CD8-positive, alpha-beta memory T cell (primary cell): ENCODE results near the gene CREG2. TPM values are rescaled to one million over a fixed set of nuclear protein-coding genes. Genes with fewer than 3 reads are reported as not detected.
A peak's percentile ranks its signal among the peaks of the same experiment; 100 is the strongest.

ENCODE experiments used
- CTCF ChIA-PET: fragments of 350-600 bp; sonication (Branson Sonifier 250); formaldehyde crosslinking; loops from one replicate; lab custom pipeline; 2021; ENCODE audit warnings: antibody characterized with exemption; lab: Charles Lee
- POLR2A ChIA-PET: fragments of 350-600 bp; sonication (Branson Sonifier 250); formaldehyde crosslinking; loops from one replicate; lab custom pipeline; 2021; ENCODE audit warnings: antibody characterized with exemption; lab: Charles Lee
- DNase-seq, 5 donors: peaks; one replicate each; pipeline versions ENCODE4 v3.0.0 to v3.0.0-alpha.2; 2020 to 2022; ENCODE audit warnings: mixed read lengths in 1 of 5
- H3K27ac ChIP-seq: one replicate; pipeline ENCODE4 v1.7.0; 2013; ENCODE audit warnings: low read depth, mild to moderate bottlenecking, low read length, moderate library complexity
- H3K27me3 ChIP-seq: 2 replicates; pipeline ENCODE4 v1.7.0; 2013; ENCODE audit warnings: low read length, mild to moderate bottlenecking; ENCODE audit not compliant: insufficient read depth, poor library complexity, severe bottlenecking
- H3K36me3 ChIP-seq: 2 replicates; pipeline ENCODE4 v1.7.0; 2013; ENCODE audit warnings: mild to moderate bottlenecking, low read length, moderate library complexity; ENCODE audit not compliant: insufficient read depth
- H3K4me1 ChIP-seq: 2 replicates; pipeline ENCODE4 v1.7.0; 2013; ENCODE audit warnings: mild to moderate bottlenecking, low read length, moderate library complexity; ENCODE audit not compliant: insufficient read depth
- H3K4me3 ChIP-seq: 2 replicates; pipeline ENCODE4 v1.7.0; 2013; ENCODE audit warnings: mild to moderate bottlenecking, low read length
- H3K9me3 ChIP-seq: 2 replicates; pipeline ENCODE4 v1.7.0; 2013; ENCODE audit warnings: mild to moderate bottlenecking, low read length
- H3K27ac Mint-ChIP-seq, 8 donors: one replicate each; pipeline ENCODE4 v1.8.0; 2020 to 2021; ENCODE audit warnings: mixed read lengths in 8 of 8, mild to moderate bottlenecking in 6 of 8, inconsistent platforms in 3 of 8, moderate library complexity in 3 of 8
- H3K27me3 Mint-ChIP-seq, 2 donors: one replicate each; pipeline ENCODE4 v1.8.0; 2020 to 2021; ENCODE audit warnings: mixed read lengths in 2 of 2, mild to moderate bottlenecking in 1 of 2, moderate library complexity in 1 of 2
- H3K36me3 Mint-ChIP-seq, 3 donors: one replicate each; pipeline ENCODE4 v1.8.0; 2020 to 2021; ENCODE audit warnings: mixed read lengths in 3 of 3, inconsistent platforms in 1 of 3, mild to moderate bottlenecking in 1 of 3
- H3K4me1 Mint-ChIP-seq, 3 donors: one replicate each; pipeline ENCODE4 v1.8.0; 2020 to 2021; ENCODE audit warnings: mixed read lengths in 3 of 3, inconsistent platforms in 1 of 3, mild to moderate bottlenecking in 1 of 3
- H3K4me3 Mint-ChIP-seq, 7 donors: one replicate each; pipeline ENCODE4 v1.8.0; 2020 to 2021; ENCODE audit warnings: mixed read lengths in 7 of 7, mild to moderate bottlenecking in 6 of 7, moderate library complexity in 4 of 7, inconsistent platforms in 2 of 7
- H3K9me3 Mint-ChIP-seq, 5 donors: one replicate each; pipeline ENCODE4 v1.8.0; 2020 to 2022; ENCODE audit warnings: mixed read lengths in 5 of 5, mild to moderate bottlenecking in 3 of 5, moderate library complexity in 2 of 5, inconsistent platforms in 1 of 5
- polyA plus RNA-seq: library from polyadenylated mRNA; unstranded; fragments of 300-500 nt; fragmentation: Illumina TruSeq; gene quantifications from one replicate; pipeline ENCODE4 v1.2.3, GENCODE V29; 2021
- total RNA-seq, 2 experiments: library from RNA; stranded (reverse); gene quantifications; one replicate each; pipeline ENCODE4 v1.2.3, GENCODE V29; 2021

Gene CREG2
- total and polyA plus RNA-seq, 3 experiments from 2014 or later, result not detected

- Mint-ChIP-seq H3K4me1 (no peaks in the 10 kb centered on the region), H3K9me3 (no peaks in the 10 kb centered on the region), H3K4me3 (no peak overlapping the region), H3K36me3 (peaks cover 0 to 6% (median 2%) of the 10 kb centered on the region in 3 donors), H3K27ac (no peak overlapping the region), H3K27me3 (peaks cover 1 to 9% of the 10 kb centered on the region in 2 donors)
- no peak for DNase-seq
- CTCF ChIA-PET, result interaction anchor here (1.4 kb wide), 1 partner anchor 10 kb away, joined by 3 read pairs; no protein-coding TSS in a partner anchor
- Histone ChIP-seq H3K4me3 (no peak overlapping the region), H3K4me1 (no peaks in the 10 kb centered on the region), H3K36me3 (no peaks in the 10 kb centered on the region), H3K9me3 (no peaks in the 10 kb centered on the region), H3K27ac (no peak overlapping the region), H3K27me3 (no peaks in the 10 kb centered on the region)
- POLR2A ChIA-PET, result no interaction called here
Measured at GRCh38 chr2:101428422-101429176, 41.3 kb upstream of the CREG2 start.

GRCh38 chr2:101427743-101428142 is 40.4 kb upstream of the CREG2 start:
- no peaks in the 10 kb centered on the region for H3K4me1 ChIP-seq
- no peaks in the 10 kb centered on the region for H3K9me3 Mint-ChIP-seq
- no peak overlapping the region for H3K4me3 ChIP-seq
- DNase-seq, result no peak
- no peak overlapping the region for H3K27ac Mint-ChIP-seq
- no peaks in the 10 kb centered on the region for H3K4me1 Mint-ChIP-seq
- ChIA-PET CTCF (no interaction called here), POLR2A (no interaction called here)
- H3K4me3 Mint-ChIP-seq, result no peak overlapping the region
- no peak overlapping the region for H3K27ac ChIP-seq
- H3K27me3 ChIP-seq, result no peaks in the 10 kb centered on the region
- peaks cover 0 to 8% (median 2%) of the 10 kb centered on the region in 3 donors for H3K36me3 Mint-ChIP-seq
- no peaks in the 10 kb centered on the region for H3K36me3 ChIP-seq
- H3K27me3 Mint-ChIP-seq, result peaks cover 1 to 9% of the 10 kb centered on the region in 2 donors
- H3K9me3 ChIP-seq, result no peaks in the 10 kb centered on the region

- Mint-ChIP-seq H3K4me1 (no peaks in the 10 kb centered on the region), H3K27me3 (peaks cover 1 to 9% of the 10 kb centered on the region in 2 donors), H3K9me3 (no peaks in the 10 kb centered on the region), H3K4me3 (no peak overlapping the region), H3K36me3 (peaks cover 0 to 8% (median 2%) of the 10 kb centered on the region in 3 donors), H3K27ac (no peak overlapping the region)
- ChIA-PET POLR2A (no interaction called here), CTCF (no interaction called here)
- H3K4me1 ChIP-seq, result no peaks in the 10 kb centered on the region
- H3K27me3 ChIP-seq, result no peaks in the 10 kb centered on the region
- no peaks in the 10 kb centered on the region for H3K9me3 ChIP-seq
- no peak overlapping the region for H3K27ac ChIP-seq
- DNase-seq, result no peak
- H3K36me3 ChIP-seq, result no peaks in the 10 kb centered on the region
- no peak overlapping the region for H3K4me3 ChIP-seq
Measured at GRCh38 chr2:101427240-101427639, 39.9 kb upstream of the CREG2 start.

DNA sequence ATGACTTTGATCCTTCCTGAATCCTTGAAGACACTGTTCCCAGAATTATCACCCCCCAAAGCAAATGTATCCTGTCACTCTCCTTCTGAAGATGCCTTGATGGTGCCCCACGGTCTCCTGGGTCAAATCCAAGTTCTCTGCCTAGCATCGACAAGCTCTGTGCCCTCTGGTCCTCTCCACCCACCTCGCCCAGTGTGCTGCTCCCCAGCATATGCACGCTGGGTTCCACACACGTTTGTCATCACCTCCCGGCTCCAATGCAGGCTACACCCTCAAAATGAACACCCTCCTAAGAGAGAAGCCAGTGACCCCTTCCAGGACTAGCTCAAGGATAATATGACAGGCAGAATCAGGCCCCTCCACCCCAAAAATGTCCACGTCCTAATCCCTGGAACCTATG is 39.5 kb upstream of the CREG2 start:
- Mint-ChIP-seq H3K9me3 (no peaks in the 10 kb centered on the region), H3K4me1 (no peaks in the 10 kb centered on the region), H3K4me3 (no peak overlapping the region), H3K27me3 (peaks cover 1 to 9% of the 10 kb centered on the region in 2 donors), H3K36me3 (peaks cover 0 to 8% (median 2%) of the 10 kb centered on the region in 3 donors), H3K27ac (peak overlapping the region in 1 of 8 donors; percentile 2)
- Histone ChIP-seq H3K9me3 (no peaks in the 10 kb centered on the region), H3K27ac (no peak overlapping the region), H3K36me3 (no peaks in the 10 kb centered on the region), H3K4me3 (no peak overlapping the region), H3K4me1 (no peaks in the 10 kb centered on the region), H3K27me3 (no peaks in the 10 kb centered on the region)
- ChIA-PET CTCF (no interaction called here), POLR2A (no interaction called here)
- no peak for DNase-seq

DNA sequence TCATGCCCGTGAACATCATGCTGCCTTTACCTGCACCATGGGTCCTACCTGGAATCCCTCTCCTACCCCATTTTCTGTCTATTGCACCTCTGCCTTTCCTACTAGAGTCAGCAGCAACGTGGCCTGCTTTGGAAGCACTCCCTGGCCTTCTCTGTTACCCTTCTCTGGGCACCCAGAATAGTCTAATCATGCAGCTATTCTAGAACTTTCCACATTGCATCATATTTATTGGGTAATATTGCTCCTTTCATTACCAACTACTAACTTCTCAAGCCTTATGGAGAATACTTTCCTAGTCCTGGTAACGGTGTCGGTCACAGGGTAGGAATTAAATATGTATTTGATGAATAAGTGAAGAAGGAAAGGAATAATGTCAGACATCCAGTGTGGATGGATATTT is 33.3 kb upstream of the CREG2 start:
- Mint-ChIP-seq H3K27me3 (peaks cover 0 to 14% of the 10 kb centered on the region in 2 donors), H3K4me1 (no peaks in the 10 kb centered on the region), H3K36me3 (peaks cover 0 to 8% (median 0%) of the 10 kb centered on the region in 3 donors), H3K4me3 (no peak overlapping the region), H3K9me3 (no peaks in the 10 kb centered on the region), H3K27ac (no peak overlapping the region)
- Histone ChIP-seq H3K4me1 (no peaks in the 10 kb centered on the region), H3K4me3 (no peak overlapping the region), H3K36me3 (no peaks in the 10 kb centered on the region), H3K27ac (no peak overlapping the region), H3K27me3 (no peaks in the 10 kb centered on the region), H3K9me3 (no peaks in the 10 kb centered on the region)
- ChIA-PET POLR2A (interaction anchor here (0.6 kb wide), 1 partner anchor 145 kb away, joined by 12 read pairs; no protein-coding TSS in a partner anchor), CTCF (interaction anchor here (1.8 kb wide), 1 partner anchor 15 kb away, joined by 4 read pairs; no protein-coding TSS in a partner anchor)
- no peak for DNase-seq

GRCh38 chr2:101419096-101419663 is 31.9 kb upstream of the CREG2 start:
- POLR2A ChIA-PET, result interaction anchor here (0.5 to 0.8 kb wide), 2 partner anchors 85 to 413 kb away, joined by 3 to 5 read pairs; no protein-coding TSS in a partner anchor

DNA sequence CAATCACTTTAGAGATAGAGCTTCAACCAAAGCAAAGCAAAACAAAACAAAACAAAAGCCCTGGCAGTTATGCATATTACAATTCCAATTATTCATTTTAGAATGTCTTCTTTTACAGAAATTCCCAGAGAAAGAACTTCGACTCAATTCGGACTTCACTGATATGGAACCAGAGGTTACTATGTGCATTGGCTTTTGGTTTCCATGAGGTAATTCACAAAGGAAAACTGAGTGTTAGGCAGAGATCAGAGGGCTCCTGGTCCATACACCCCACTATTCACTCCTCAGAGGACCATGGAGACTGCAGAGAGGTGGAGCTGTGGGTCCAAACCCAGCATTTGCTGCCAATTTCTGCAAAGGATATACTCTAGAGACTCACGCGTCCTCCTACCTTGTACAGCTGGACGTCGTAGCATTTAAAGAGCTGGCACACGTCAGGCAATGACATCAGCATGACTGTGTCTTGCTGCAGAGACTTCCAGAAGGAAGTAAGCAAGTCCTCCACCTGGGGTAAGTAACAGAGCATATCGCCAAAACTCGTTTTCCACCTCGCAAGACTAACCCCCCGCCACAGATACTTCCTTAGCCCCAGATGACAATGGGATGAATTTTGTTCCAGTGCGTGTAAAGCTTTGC is 31.3 kb upstream of the CREG2 start:
- Mint-ChIP-seq H3K4me3 (no peak overlapping the region), H3K9me3 (peaks cover 0 to 6% (median 3%) of the 10 kb centered on the region in 5 donors), H3K27me3 (peaks cover 2 to 16% of the 10 kb centered on the region in 2 donors), H3K27ac (no peak overlapping the region), H3K4me1 (no peaks in the 10 kb centered on the region), H3K36me3 (peaks cover 0 to 2% (median 0%) of the 10 kb centered on the region in 3 donors)
- H3K27ac ChIP-seq, result no peak overlapping the region
- no peaks in the 10 kb centered on the region for H3K9me3 ChIP-seq
- H3K4me3 ChIP-seq, result no peak overlapping the region
- DNase-seq, result no peak
- no peaks in the 10 kb centered on the region for H3K36me3 ChIP-seq
- no peaks in the 10 kb centered on the region for H3K27me3 ChIP-seq
- CTCF ChIA-PET, result interaction anchor here (0.8 to 4.7 kb wide), 19 partner anchors 10 to 822 kb away, joined by 3 to 36 read pairs (median 4); no protein-coding TSS in a partner anchor
- no peaks in the 10 kb centered on the region for H3K4me1 ChIP-seq
- POLR2A ChIA-PET, result interaction anchor here (0.5 to 0.8 kb wide), 3 partner anchors 85 to 922 kb away, joined by 3 to 5 read pairs (median 3); no protein-coding TSS in a partner anchor

More at GRCh38 chr2:101419096-101419663, 31.9 kb upstream of the CREG2 start:
- peaks cover 0 to 6% (median 3%) of the 10 kb centered on the region in 5 donors for H3K9me3 Mint-ChIP-seq
- Histone ChIP-seq H3K27ac (no peak overlapping the region), H3K27me3 (no peaks in the 10 kb centered on the region), H3K4me3 (no peak overlapping the region), H3K36me3 (no peaks in the 10 kb centered on the region), H3K4me1 (no peaks in the 10 kb centered on the region), H3K9me3 (no peaks in the 10 kb centered on the region)
- peaks cover 0 to 8% (median 0%) of the 10 kb centered on the region in 3 donors for H3K36me3 Mint-ChIP-seq
- no peak overlapping the region for H3K27ac Mint-ChIP-seq
- no peaks in the 10 kb centered on the region for H3K4me1 Mint-ChIP-seq
- peak; percentile 28 to 61 (median 40) for DNase-seq
- H3K27me3 Mint-ChIP-seq, result peaks cover 2 to 22% of the 10 kb centered on the region in 2 donors
- H3K4me3 Mint-ChIP-seq, result no peak overlapping the region
- CTCF ChIA-PET, result interaction anchor here (1.0 to 4.7 kb wide), 18 partner anchors 10 to 822 kb away, joined by 3 to 36 read pairs (median 4); no protein-coding TSS in a partner anchor
